GM19324 (cell line): ENCODE results near the gene CNPPD1.

Experiments
- ATAC-seq: cut with Tn5 transposase; IDR thresholded peaks from one replicate; pipeline ENCODE4 v1.9.1; 2021; ENCODE audit warnings: mild to moderate bottlenecking, moderate library complexity; ENCODE audit not compliant: unreplicated experiment, low FRiP score

CNPPD1 gene

GRCh38 chr2:219163156-219163555 is 13.6 kb downstream of the CNPPD1 start:
- ATAC-seq = no peak

GRCh38 chr2:219161097-219161496 is 15.6 kb downstream of the CNPPD1 start:
- ATAC-seq = no peak

- ATAC-seq = peak; percentile 91
These were observed 16.3 kb downstream of the CNPPD1 start, which contains the start of gene NHEJ1 for GRCh38 chr2:219160186-219161017. NHEJ1 (minus strand) TSS chr2:219160815; CDS start chr2:219158362, 2,453 bp downstream.

GRCh38 chr2:219159771-219160185 is 16.9 kb downstream of the CNPPD1 start:
- no peak for ATAC-seq

- no peak for ATAC-seq
These were observed 18.1 kb downstream of the CNPPD1 start for GRCh38 chr2:219158586-219158985.

GRCh38 chr2:219158025-219158424 is 18.7 kb downstream of the CNPPD1 start:
- no peak for ATAC-seq

GRCh38 chr2:219157396-219157795 is 19.3 kb downstream of the CNPPD1 start:
- no peak for ATAC-seq

GRCh38 chr2:219155054-219155644 is 21.6 kb downstream of the CNPPD1 start:
- ATAC-seq = no peak

- no peak for ATAC-seq
These were observed 27.1 kb downstream of the CNPPD1 start for GRCh38 chr2:219149667-219150066.

- no peak for ATAC-seq
These were observed 34.4 kb downstream of the CNPPD1 start for GRCh38 chr2:219142329-219142728.

- no peak for ATAC-seq
These were observed 36.0 kb downstream of the CNPPD1 start for GRCh38 chr2:219140722-219141121.

- ATAC-seq = no peak
These were observed 42.7 kb downstream of the CNPPD1 start for GRCh38 chr2:219133976-219134375.

- ATAC-seq = no peak
These were observed 45.0 kb downstream of the CNPPD1 start for GRCh38 chr2:219131744-219132143.

- ATAC-seq = no peak
These were observed 45.4 kb downstream of the CNPPD1 start for GRCh38 chr2:219131327-219131726.

- no peak for ATAC-seq
These were observed 47.1 kb downstream of the CNPPD1 start for GRCh38 chr2:219129589-219129988.

GRCh38 chr2:219128396-219128795 is 48.3 kb downstream of the CNPPD1 start:
- ATAC-seq = no peak

GRCh38 chr2:219127037-219127635 is 49.6 kb downstream of the CNPPD1 start:
- ATAC-seq = no peak

GRCh38 chr2:219126555-219126954 is 50.2 kb downstream of the CNPPD1 start:
- ATAC-seq = no peak

- ATAC-seq = no peak
These were observed 50.8 kb downstream of the CNPPD1 start for GRCh38 chr2:219125886-219126270.

GRCh38 chr2:219125225-219125885 is 51.4 kb downstream of the CNPPD1 start:
- no peak for ATAC-seq
